ENCODE measurements around the gene HS3ST5. TPM values are rescaled to one million over a fixed set of nuclear protein-coding genes. Genes with fewer than 3 reads are reported as not detected.

HS3ST5 gene
- total RNA-seq, 1 donor from 2014 or later = 1.5 TPM

DNA sequence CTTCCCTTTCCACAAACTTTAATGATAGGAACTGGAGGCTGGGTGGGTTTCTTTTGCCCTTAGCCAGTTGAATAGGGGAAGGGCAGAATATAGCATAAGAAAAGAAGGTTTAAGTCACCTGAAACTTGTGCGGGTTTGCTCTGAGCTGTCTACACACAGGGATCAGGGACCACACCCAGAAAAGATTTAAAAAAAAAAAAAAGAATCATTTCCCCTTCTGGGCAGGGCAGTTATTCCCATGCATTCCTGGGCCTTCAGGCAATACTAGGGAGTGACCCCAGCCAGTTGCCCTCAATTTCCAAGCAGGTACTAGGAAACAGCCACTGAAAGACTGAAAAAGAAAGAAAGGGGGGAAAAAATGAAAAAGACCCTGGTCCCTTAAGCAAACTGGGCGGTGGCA is 332.3 kb downstream of the HS3ST5 start:
- Mint-ChIP-seq H3K27ac (ENCODE audit: unreplicated experiment) (no peak overlapping the region), H3K9me3 (ENCODE audit: unreplicated experiment) (no peaks in the 10 kb centered on the region)
- no peak for DNase-seq (ENCODE audit: low read depth)

DNA sequence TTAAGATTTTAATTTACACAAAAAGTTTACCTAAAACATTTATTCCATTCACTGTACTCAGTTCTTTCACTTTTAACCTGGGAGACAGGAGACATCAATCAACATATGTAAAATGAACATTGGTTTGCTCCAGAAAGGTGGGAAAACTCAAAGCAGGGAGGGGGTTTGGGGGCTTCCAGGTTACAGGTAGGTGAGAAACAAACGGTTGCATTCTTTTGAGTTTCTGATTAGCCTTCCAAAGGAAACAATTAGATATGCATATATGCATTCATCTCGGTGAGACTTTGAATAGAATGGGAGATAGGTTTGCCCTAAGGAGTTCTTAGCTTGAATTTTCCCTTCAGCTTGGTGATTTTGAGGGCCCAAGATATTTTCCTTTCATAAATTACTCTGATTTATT is 333.6 kb downstream of the HS3ST5 start:
- no peaks in the 10 kb centered on the region for H3K79me2 ChIP-seq (ENCODE audit: insufficient read depth, low read length)
- FAIRE-seq = no peak
- Mint-ChIP-seq H3K4me1 (ENCODE audit: low read depth, unreplicated experiment) (peaks cover 25% of the 10 kb centered on the region), H3K9me3 (ENCODE audit: unreplicated experiment) (no peaks in the 10 kb centered on the region), H3K36me3 (ENCODE audit: low read depth, unreplicated experiment) (no peaks in the 10 kb centered on the region), H3K27me3 (ENCODE audit: low read depth, unreplicated experiment) (no peaks in the 10 kb centered on the region), H3K27ac (ENCODE audit: unreplicated experiment) (no peak overlapping the region), H3K4me3 (ENCODE audit: unreplicated experiment) (peak overlapping the region; percentile 10)
- no peak overlapping the region for H2AFZ ChIP-seq (ENCODE audit: low read depth, low read length)
- no peak overlapping the region for H3K27ac ChIP-seq (ENCODE audit: low read depth, low read length)
- no peaks in the 10 kb centered on the region for H3K27me3 ChIP-seq (ENCODE audit: insufficient read depth, low read length)
- no peaks in the 10 kb centered on the region for H3K36me3 ChIP-seq (ENCODE audit: insufficient read depth, low read length)
- H3K4me2 ChIP-seq (ENCODE audit: low read length) = no peak overlapping the region
- no peaks in the 10 kb centered on the region for H4K20me1 ChIP-seq (ENCODE audit: insufficient read depth, low read length)
- no peaks in the 10 kb centered on the region for H3K9me3 ChIP-seq (ENCODE audit: insufficient read depth, low read depth, low read length)
- TF ChIP-seq, protein P1, sequence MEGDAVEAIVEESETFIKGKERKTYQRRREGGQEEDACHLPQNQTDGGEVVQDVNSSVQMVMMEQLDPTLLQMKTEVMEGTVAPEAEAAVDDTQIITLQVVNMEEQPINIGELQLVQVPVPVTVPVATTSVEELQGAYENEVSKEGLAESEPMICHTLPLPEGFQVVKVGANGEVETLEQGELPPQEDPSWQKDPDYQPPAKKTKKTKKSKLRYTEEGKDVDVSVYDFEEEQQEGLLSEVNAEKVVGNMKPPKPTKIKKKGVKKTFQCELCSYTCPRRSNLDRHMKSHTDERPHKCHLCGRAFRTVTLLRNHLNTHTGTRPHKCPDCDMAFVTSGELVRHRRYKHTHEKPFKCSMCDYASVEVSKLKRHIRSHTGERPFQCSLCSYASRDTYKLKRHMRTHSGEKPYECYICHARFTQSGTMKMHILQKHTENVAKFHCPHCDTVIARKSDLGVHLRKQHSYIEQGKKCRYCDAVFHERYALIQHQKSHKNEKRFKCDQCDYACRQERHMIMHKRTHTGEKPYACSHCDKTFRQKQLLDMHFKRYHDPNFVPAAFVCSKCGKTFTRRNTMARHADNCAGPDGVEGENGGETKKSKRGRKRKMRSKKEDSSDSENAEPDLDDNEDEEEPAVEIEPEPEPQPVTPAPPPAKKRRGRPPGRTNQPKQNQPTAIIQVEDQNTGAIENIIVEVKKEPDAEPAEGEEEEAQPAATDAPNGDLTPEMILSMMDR (IDR thresholded peaks at IDR 0.05; ENCODE audit: insufficient read depth, low read depth, low read length) = no peak
- TF ChIP-seq EZH2 (IDR thresholded peaks at IDR 0.05; ENCODE audit: insufficient read depth, low read length) = no peak
- no peak overlapping the region for H3K4me3 ChIP-seq (ENCODE audit: insufficient read depth, low read depth, low read length)
- H3K4me1 ChIP-seq (ENCODE audit: insufficient read depth, low read length) = peaks cover 10% of the 10 kb centered on the region
- DNase-seq (ENCODE audit: low read depth) = no peak
- no peak overlapping the region for H3K9ac ChIP-seq (ENCODE audit: low read length)

More for the DNA sequence above, 332.3 kb downstream of the HS3ST5 start:
- Histone ChIP-seq H3K36me3 (ENCODE audit: insufficient read depth, low read length) (no peaks in the 10 kb centered on the region), H3K4me3 (ENCODE audit: insufficient read depth, low read depth, low read length) (no peak overlapping the region), H2AFZ (ENCODE audit: low read depth, low read length) (no peak overlapping the region), H3K4me1 (ENCODE audit: insufficient read depth, low read length) (peaks cover 10% of the 10 kb centered on the region), H3K79me2 (ENCODE audit: insufficient read depth, low read length) (no peaks in the 10 kb centered on the region), H3K27ac (ENCODE audit: low read depth, low read length) (no peak overlapping the region), H3K9me3 (ENCODE audit: insufficient read depth, low read depth, low read length) (no peaks in the 10 kb centered on the region), H4K20me1 (ENCODE audit: insufficient read depth, low read length) (no peaks in the 10 kb centered on the region), H3K27me3 (ENCODE audit: insufficient read depth, low read length) (no peaks in the 10 kb centered on the region), H3K4me2 (ENCODE audit: low read length) (no peak overlapping the region), H3K9ac (ENCODE audit: low read length) (no peak overlapping the region)
- no peak overlapping the region for H3K4me3 Mint-ChIP-seq (ENCODE audit: unreplicated experiment)
- no peak for FAIRE-seq
- peaks cover 26% of the 10 kb centered on the region for H3K4me1 Mint-ChIP-seq (ENCODE audit: low read depth, unreplicated experiment)
- H3K36me3 Mint-ChIP-seq (ENCODE audit: low read depth, unreplicated experiment) = no peaks in the 10 kb centered on the region
- no peak for TF ChIP-seq EZH2 (IDR thresholded peaks at IDR 0.05; ENCODE audit: insufficient read depth, low read length)
- TF ChIP-seq, protein P1 (IDR thresholded peaks at IDR 0.05; ENCODE audit: insufficient read depth, low read depth, low read length) = no peak
- no peaks in the 10 kb centered on the region for H3K27me3 Mint-ChIP-seq (ENCODE audit: low read depth, unreplicated experiment)

DNA sequence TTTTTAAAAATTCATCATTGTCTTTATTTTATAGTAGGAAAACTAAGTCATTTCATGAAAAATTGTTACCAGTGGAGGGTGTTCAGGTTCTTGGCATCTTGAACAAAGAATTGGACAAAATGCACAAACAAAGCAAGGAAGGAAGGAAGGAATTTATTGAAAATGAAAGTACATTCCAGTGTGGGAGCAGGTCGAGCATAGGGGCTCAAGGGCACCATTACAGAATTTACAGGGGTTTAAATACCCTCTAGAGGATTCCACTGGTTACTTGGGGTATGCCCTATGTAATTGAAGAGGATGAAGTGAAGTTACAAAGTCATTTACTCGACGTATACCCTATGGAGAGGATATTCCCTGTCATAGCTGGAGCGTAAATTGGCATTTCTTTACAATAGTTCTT is 334.5 kb downstream of the HS3ST5 start:
- no peak for TF ChIP-seq EZH2 (IDR thresholded peaks at IDR 0.05; ENCODE audit: insufficient read depth, low read length)
- TF ChIP-seq, protein P1 (IDR thresholded peaks at IDR 0.05; ENCODE audit: insufficient read depth, low read depth, low read length) = no peak
- no peak overlapping the region for H3K27ac Mint-ChIP-seq (ENCODE audit: unreplicated experiment)
- no peaks in the 10 kb centered on the region for H3K27me3 Mint-ChIP-seq (ENCODE audit: low read depth, unreplicated experiment)
- H3K4me3 Mint-ChIP-seq (ENCODE audit: unreplicated experiment) = no peak overlapping the region
- no peaks in the 10 kb centered on the region for H3K36me3 ChIP-seq (ENCODE audit: insufficient read depth, low read length)
- no peaks in the 10 kb centered on the region for H3K9me3 ChIP-seq (ENCODE audit: insufficient read depth, low read depth, low read length)
- H3K4me2 ChIP-seq (ENCODE audit: low read length) = peak overlapping the region; percentile 32
- no peak overlapping the region for H3K27ac ChIP-seq (ENCODE audit: low read depth, low read length)
- no peaks in the 10 kb centered on the region for H3K9me3 Mint-ChIP-seq (ENCODE audit: unreplicated experiment)
- H3K4me1 Mint-ChIP-seq (ENCODE audit: low read depth, unreplicated experiment) = peaks cover 25% of the 10 kb centered on the region
- H3K27me3 ChIP-seq (ENCODE audit: insufficient read depth, low read length) = no peaks in the 10 kb centered on the region
- peaks cover 10% of the 10 kb centered on the region for H3K4me1 ChIP-seq (ENCODE audit: insufficient read depth, low read length)
- no peaks in the 10 kb centered on the region for H3K36me3 Mint-ChIP-seq (ENCODE audit: low read depth, unreplicated experiment)
- no peaks in the 10 kb centered on the region for H4K20me1 ChIP-seq (ENCODE audit: insufficient read depth, low read length)
- no peak overlapping the region for H2AFZ ChIP-seq (ENCODE audit: low read depth, low read length)
- H3K4me3 ChIP-seq (ENCODE audit: insufficient read depth, low read depth, low read length) = no peak overlapping the region
- no peak overlapping the region for H3K9ac ChIP-seq (ENCODE audit: low read length)
- DNase-seq (ENCODE audit: low read depth) (no peak), FAIRE-seq (no peak)
- H3K79me2 ChIP-seq (ENCODE audit: insufficient read depth, low read length) = no peaks in the 10 kb centered on the region

Measured in astrocyte (in vitro differentiated cells and primary cell).